Kidney (tissue), 14 donors: Measurements from ENCODE around the gene FRMD4A. TPM values are rescaled to one million over a fixed set of nuclear protein-coding genes. Genes with fewer than 3 reads are reported as not detected.
A peak's percentile ranks its signal among the peaks of the same experiment; 100 is the strongest.

ENCODE experiments used
- DNase-seq, 5 donors: peaks; one replicate each; pipeline ENCODE4 v3.0.0-alpha.2; 2013 to 2020
- FAIRE-seq: peaks from 2 replicates; lab custom pipeline; 2012; peaks lifted over from hg19 to GRCh38; lab: Jason Lieb, UNC
- H3K27ac ChIP-seq, 2 donors: one replicate each; pipeline ENCODE4 v1.7.0; 2013; ENCODE audit warnings: low read depth in 2 of 2, low read length in 2 of 2, inconsistent platforms in 1 of 2
- H3K27me3 ChIP-seq: one replicate; pipeline ENCODE4 v1.7.1; 2013; ENCODE audit warnings: low read length, inconsistent platforms; ENCODE audit not compliant: control insufficient read depth, insufficient read depth
- H3K36me3 ChIP-seq, 3 donors: one replicate each; pipeline versions ENCODE4 v1.7.0 to v1.7.1; 2013; ENCODE audit warnings: low read length in 3 of 3, control low read depth in 1 of 3, inconsistent platforms in 1 of 3; ENCODE audit not compliant: insufficient read depth in 3 of 3, control insufficient read depth in 2 of 3
- H3K4me1 ChIP-seq, 3 donors: one replicate each; pipeline versions ENCODE4 v1.7.0 to v1.7.1; 2013; ENCODE audit warnings: low read length in 3 of 3, inconsistent platforms in 1 of 3, low read depth in 1 of 3; ENCODE audit not compliant: control insufficient read depth in 2 of 3, insufficient read depth in 2 of 3
- H3K4me3 ChIP-seq, 3 donors: one replicate each; pipeline versions ENCODE4 v1.7.0 to v1.8.1; 2013; ENCODE audit warnings: low read length in 3 of 3, control low read depth in 1 of 3, inconsistent platforms in 1 of 3
- H3K9ac ChIP-seq, 3 donors: one replicate each; pipeline versions ENCODE4 v1.7.0 to v1.7.1; 2013; ENCODE audit warnings: low read length in 3 of 3, control low read depth in 1 of 3, inconsistent platforms in 1 of 3
- H3K9me3 ChIP-seq, 3 donors: one replicate each; pipeline versions ENCODE4 v1.7.0 to v1.7.1; 2013; ENCODE audit warnings: low read length in 3 of 3, control low read depth in 1 of 3, inconsistent platforms in 1 of 3; ENCODE audit not compliant: control insufficient read depth in 2 of 3, insufficient read depth in 1 of 3
- intact Hi-C: fragments of 100-400 bp; cut with DNase I; formaldehyde crosslinking; loops from one replicate; pipeline ENCODE4 v1.11.1; 2022
- polyA plus RNA-seq: library from polyadenylated mRNA; stranded (reverse); fragments of 350-450 nt; fragmentation: Illumina TruSeq; extraction: RNeasy Lipid Tissue Mini Kit (QIAGEN cat#74804); gene quantifications from one replicate; pipeline ENCODE4 v1.2.3, GENCODE V29; 2014; ENCODE audit warnings: low read depth, low replicate concordance; ENCODE audit not compliant: insufficient read depth
- total RNA-seq: library from RNA; stranded (reverse); fragmentation: NEBNext Ultra II Directional; extraction: Animal tissue kit (Norgen Biotek cat#: 25700); gene quantifications from one replicate; pipeline ENCODE4 v1.2.1, GENCODE V29; 2021
- TF ChIP-seq, protein P1 (sequence below): IDR thresholded peaks from 3 replicates; pipeline ENCODE4 v1.5.1; 2012; ENCODE audit warnings: mild to moderate bottlenecking, moderate library complexity, borderline replicate concordance; ENCODE audit not compliant: insufficient read depth; ENCODE audit errors: extremely low read depth
- donor health status: control.
- donor health status: control.
- donor health status: control.
- donor health status: control.
- donor health status: control.
- donor health status: DM: yes; HTN: yes; CAD: no.
- donor health status: Normal renal cell carcinoma (clear cell type).

Gene FRMD4A
- total and polyA plus RNA-seq, 2 donors from 2014 or later = 16.0 to 68.2 TPM

- no peaks in the 10 kb centered on the region for H3K27me3 ChIP-seq
- H3K36me3 ChIP-seq = no peaks in the 10 kb centered on the region
- peaks cover 0 to 2% (median 0%) of the 10 kb centered on the region in 3 donors for H3K4me1 ChIP-seq
- DNase-seq = peak in 3 of 5 donors; percentile 19 to 46 (median 20)
- H3K9ac ChIP-seq = no peak overlapping the region
- intact Hi-C loops = no loop called here
- H3K9me3 ChIP-seq = no peaks in the 10 kb centered on the region
- TF ChIP-seq, protein P1, sequence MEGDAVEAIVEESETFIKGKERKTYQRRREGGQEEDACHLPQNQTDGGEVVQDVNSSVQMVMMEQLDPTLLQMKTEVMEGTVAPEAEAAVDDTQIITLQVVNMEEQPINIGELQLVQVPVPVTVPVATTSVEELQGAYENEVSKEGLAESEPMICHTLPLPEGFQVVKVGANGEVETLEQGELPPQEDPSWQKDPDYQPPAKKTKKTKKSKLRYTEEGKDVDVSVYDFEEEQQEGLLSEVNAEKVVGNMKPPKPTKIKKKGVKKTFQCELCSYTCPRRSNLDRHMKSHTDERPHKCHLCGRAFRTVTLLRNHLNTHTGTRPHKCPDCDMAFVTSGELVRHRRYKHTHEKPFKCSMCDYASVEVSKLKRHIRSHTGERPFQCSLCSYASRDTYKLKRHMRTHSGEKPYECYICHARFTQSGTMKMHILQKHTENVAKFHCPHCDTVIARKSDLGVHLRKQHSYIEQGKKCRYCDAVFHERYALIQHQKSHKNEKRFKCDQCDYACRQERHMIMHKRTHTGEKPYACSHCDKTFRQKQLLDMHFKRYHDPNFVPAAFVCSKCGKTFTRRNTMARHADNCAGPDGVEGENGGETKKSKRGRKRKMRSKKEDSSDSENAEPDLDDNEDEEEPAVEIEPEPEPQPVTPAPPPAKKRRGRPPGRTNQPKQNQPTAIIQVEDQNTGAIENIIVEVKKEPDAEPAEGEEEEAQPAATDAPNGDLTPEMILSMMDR = no peak
- FAIRE-seq = no peak
- H3K4me3 ChIP-seq = no peak overlapping the region
- H3K27ac ChIP-seq = no peak overlapping the region
Observed at GRCh38 chr10:14325325-14325955, 5.3 kb downstream of the FRMD4A start.

DNA sequence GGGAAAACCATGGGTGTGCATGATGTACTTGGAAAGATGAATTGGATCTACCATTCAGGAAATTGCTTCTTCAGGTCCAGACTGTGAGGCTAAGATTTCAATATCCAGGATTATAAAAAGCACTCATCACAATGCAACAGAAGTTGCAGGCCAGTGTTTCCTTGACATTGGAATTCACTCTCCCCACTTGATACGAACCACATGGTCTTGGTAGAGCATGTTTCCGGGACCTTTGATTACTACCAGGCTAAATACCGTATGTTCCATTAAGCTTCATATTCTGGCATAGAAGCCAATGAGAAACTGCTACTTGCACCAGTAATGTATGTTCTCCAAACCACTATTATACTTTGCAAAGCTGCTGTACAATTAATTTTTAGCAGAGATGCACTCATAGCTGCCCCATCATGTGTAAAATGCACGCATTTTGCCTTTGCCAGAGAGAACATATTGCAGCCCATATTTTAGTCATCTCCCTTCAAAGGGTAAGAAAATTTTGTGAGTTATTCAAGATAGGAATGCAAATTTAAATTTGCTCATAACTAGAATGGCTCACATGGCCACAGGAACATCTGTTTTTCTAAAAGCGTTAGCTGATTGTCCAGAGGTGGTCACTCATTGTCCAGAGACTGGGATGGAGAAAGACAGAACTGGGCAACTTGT, 8.1 kb downstream of the FRMD4A start:
- Histone ChIP-seq H3K27ac (no peak overlapping the region), H3K9ac (no peak overlapping the region), H3K4me1 (peaks cover 0 to 2% (median 0%) of the 10 kb centered on the region in 3 donors), H3K4me3 (no peak overlapping the region), H3K27me3 (no peaks in the 10 kb centered on the region), H3K9me3 (no peaks in the 10 kb centered on the region), H3K36me3 (no peaks in the 10 kb centered on the region)
- intact Hi-C loops = no loop called here
- TF ChIP-seq, protein P1 = no peak
- peak in 2 of 5 donors; percentile 19 to 69 for DNase-seq
- FAIRE-seq = no peak

GRCh38 chr10:14318007-14318406, 12.7 kb downstream of the FRMD4A start:
- no peaks in the 10 kb centered on the region for H3K36me3 ChIP-seq
- TF ChIP-seq, protein P1 = no peak
- no peaks in the 10 kb centered on the region for H3K9me3 ChIP-seq
- FAIRE-seq (no peak), DNase-seq (peak in 2 of 5 donors; percentile 45 to 58)
- H3K4me3 ChIP-seq = no peak overlapping the region
- H3K4me1 ChIP-seq = no peaks in the 10 kb centered on the region
- no peak overlapping the region for H3K9ac ChIP-seq
- no peak overlapping the region for H3K27ac ChIP-seq
- intact Hi-C loops = no loop called here
- H3K27me3 ChIP-seq = no peaks in the 10 kb centered on the region
